IMR-90 (cell line): ENCODE results near the gene FAM162B. TPM values are rescaled to one million over a fixed set of nuclear protein-coding genes. Genes with fewer than 3 reads are reported as not detected.
"Not testable (repeated sequence)": the region's sequence is repeated elsewhere in the genome, so short reads cannot be mapped to it uniquely, and the experiment has no call there.

Source experiments
- ATAC-seq: fragments of 200-7000 bp; cut with Tn5 transposase; 2 replicates; pipeline ENCODE4 v1.9.1; 2020; ENCODE audit warnings: low read depth, mild to moderate bottlenecking, moderate library complexity
- BruUV-seq: library from RNA; stranded (reverse); fragments of 400-500 nt; replicated peaks from 2 replicates; lab custom pipeline; 2021; lab: Mats Ljungman, UMichigan
- CTCF ChIA-PET: fragments of 300-600 bp; formaldehyde crosslinking; extraction: SDS; loops from one replicate; lab custom pipeline; 2021; ENCODE audit warnings: antibody characterized with exemption; lab: Yijun Ruan, JAX
- POLR2A ChIA-PET: fragments of 300-600 bp; sonication (Branson Sonifier 250); formaldehyde crosslinking; loops from one replicate; lab custom pipeline; 2022; ENCODE audit warnings: antibody characterized with exemption; ENCODE audit not compliant: unreplicated experiment; lab: Charles Lee
- DNase-seq: peaks from one replicate; pipeline ENCODE4 v3.0.0; 2013
- H2AFZ ChIP-seq: replicated peaks from 2 replicates; pipeline ENCODE3; 2013; ENCODE audit warnings: low read length, mild to moderate bottlenecking; ENCODE audit not compliant: poor library complexity
- H2AK5ac ChIP-seq: 2 replicates; pipeline ENCODE4 v1.6.1; 2013; ENCODE audit warnings: low read depth, low read length, inconsistent platforms
- H2AK9ac ChIP-seq: replicated peaks from 2 replicates; pipeline ENCODE3; 2013; ENCODE audit warnings: mild to moderate bottlenecking, low read depth, low read length, moderate library complexity; ENCODE audit not compliant: poor library complexity
- H2BK120ac ChIP-seq: 2 replicates; pipeline ENCODE4 v1.6.1; 2013; ENCODE audit warnings: low read depth, low read length, inconsistent platforms
- H2BK15ac ChIP-seq: 3 replicates; pipeline ENCODE4 v1.6.1; 2013; ENCODE audit warnings: low read depth, low read length, inconsistent platforms
- H2BK20ac ChIP-seq: 2 replicates; pipeline ENCODE4 v1.6.1; 2013; ENCODE audit warnings: low read depth, mild to moderate bottlenecking, inconsistent platforms, low read length, moderate library complexity
- H2BK5ac ChIP-seq: 2 replicates; pipeline ENCODE4 v1.6.1; 2013; ENCODE audit warnings: mild to moderate bottlenecking, low read depth, low read length, inconsistent platforms; ENCODE audit not compliant: poor library complexity, severe bottlenecking
- H3K14ac ChIP-seq: replicated peaks from 2 replicates; pipeline ENCODE4 v1.6.1; 2013; ENCODE audit warnings: low read depth, low read length, inconsistent platforms
- H3K18ac ChIP-seq: 2 replicates; pipeline ENCODE4 v1.6.1; 2013; ENCODE audit warnings: low read depth, low read length, control low read depth
- H3K23ac ChIP-seq: 2 replicates; pipeline ENCODE4 v1.6.1; 2013; ENCODE audit warnings: low read depth, low read length, inconsistent platforms
- H3K27ac ChIP-seq: 2 replicates; pipeline ENCODE4 v1.5.1; 2013; ENCODE audit warnings: mild to moderate bottlenecking, control low read depth, low read length; ENCODE audit not compliant: insufficient read depth
- H3K27me3 ChIP-seq: 2 replicates; pipeline ENCODE4 v1.6.1; 2013; ENCODE audit warnings: low read length; ENCODE audit not compliant: control insufficient read depth, insufficient read depth
- H3K36me3 ChIP-seq: 2 replicates; pipeline ENCODE4 v1.6.1; 2013; ENCODE audit warnings: low read length, mixed read lengths; ENCODE audit not compliant: control insufficient read depth, insufficient read depth
- H3K4ac ChIP-seq: 2 replicates; pipeline ENCODE4 v1.6.1; 2013; ENCODE audit warnings: low read depth, low read length, inconsistent platforms
- H3K4me1 ChIP-seq: 2 replicates; pipeline ENCODE4 v1.6.1; 2013; ENCODE audit warnings: low read length, mixed read lengths; ENCODE audit not compliant: control insufficient read depth, insufficient read depth
- H3K4me2 ChIP-seq: 2 replicates; pipeline ENCODE4 v1.6.1; 2013; ENCODE audit warnings: low read depth, mild to moderate bottlenecking, control low read depth, low read length, moderate library complexity
- H3K4me3 ChIP-seq: 2 replicates; pipeline ENCODE4 v1.5.1; 2013; ENCODE audit warnings: low read depth, mild to moderate bottlenecking, control low read depth, low read length, moderate library complexity; ENCODE audit not compliant: insufficient read depth
- H3K56ac ChIP-seq: 2 replicates; pipeline ENCODE4 v1.6.1; 2013; ENCODE audit warnings: low read length, inconsistent platforms; ENCODE audit not compliant: insufficient read depth; ENCODE audit errors: extremely low read depth
- H3K79me1 ChIP-seq, 2 experiments: 2 replicates each; pipeline ENCODE4 v1.6.1; 2013; ENCODE audit warnings: low read length in 2 of 2, inconsistent platforms in 1 of 2, low read depth in 1 of 2
- H3K9ac ChIP-seq: 2 replicates; pipeline ENCODE4 v1.6.1; 2013; ENCODE audit warnings: low read depth, low read length, control low read depth
- H3K9me1 ChIP-seq: 2 replicates; pipeline ENCODE4 v1.6.1; 2013; ENCODE audit warnings: low read length, inconsistent platforms; ENCODE audit not compliant: insufficient read depth
- H3K9me3 ChIP-seq: 2 replicates; pipeline ENCODE4 v1.6.1; 2013; ENCODE audit warnings: low read length; ENCODE audit not compliant: control insufficient read depth, insufficient read depth
- H4K20me1 ChIP-seq: 2 replicates; pipeline ENCODE4 v1.6.1; 2013; ENCODE audit warnings: low read length, inconsistent platforms; ENCODE audit not compliant: insufficient read depth
- H4K5ac ChIP-seq: 2 replicates; pipeline ENCODE4 v1.6.1; 2013; ENCODE audit warnings: mild to moderate bottlenecking, low read depth, low read length, control low read depth
- H4K8ac ChIP-seq, 2 experiments: 2 replicates each; pipeline ENCODE4 v1.6.1; 2013; ENCODE audit warnings: low read depth in 2 of 2, low read length in 2 of 2, control low read depth in 1 of 2, inconsistent platforms in 1 of 2
- H4K91ac ChIP-seq: 2 replicates; pipeline ENCODE4 v1.6.1; 2013; ENCODE audit warnings: low read depth, low read length, inconsistent platforms; ENCODE audit not compliant: insufficient read depth
- WGBS, 2 experiments: methylation state at CpG; one replicate each; pipeline versions ENCODE4 v1.1.5 to v1.1.7; 2013; ENCODE audit warnings: missing lambda C conversion rate in 2 of 2; ENCODE audit not compliant: insufficient read length in 1 of 2; ENCODE audit errors: extremely low coverage in 2 of 2; 5-methylcytosine and 5-hydroxymethylcytosine counted together
- dilution Hi-C: fragments of 300-500 bp; cut with HindIII; formaldehyde crosslinking; loops from one replicate; pipeline ENCODE4 v1.14.3; 2018; ENCODE audit warnings: low sequenced_read_pairs; ENCODE audit not compliant: unreplicated experiment
- in situ Hi-C: fragments of 300-500 bp; cut with MboI; formaldehyde crosslinking; loops from 3 replicates; pipeline ENCODE4 v1.14.3; 2019; ENCODE audit warnings: low sequenced_read_pairs, inconsistent platforms, mixed read lengths
- intact Hi-C: fragments of 100-400 bp; cut with micrococcal nuclease; formaldehyde crosslinking; loops from 2 replicates; pipeline ENCODE4 v1.10.0; 2022
- polyA plus RNA-seq, 3 experiments: library from polyadenylated mRNA; depleted of rRNA; stranded (reverse); fragments of >200 nt; gene quantifications; 2 replicates each; pipeline ENCODE4 v1.2.3, GENCODE V29; 2012; ENCODE audit warnings: low replicate concordance in 1 of 3
- total RNA-seq: library from RNA; depleted of rRNA; stranded (reverse); fragments of >200 nt; gene quantifications from 2 replicates; pipeline ENCODE4 v1.2.3, GENCODE V29; 2012; rRNA removed

FAM162B gene
- total and polyA plus RNA-seq, 2 of the 4 experiments (the other 2 are of a cell fraction): 2.9 to 3.2 TPM

DNA sequence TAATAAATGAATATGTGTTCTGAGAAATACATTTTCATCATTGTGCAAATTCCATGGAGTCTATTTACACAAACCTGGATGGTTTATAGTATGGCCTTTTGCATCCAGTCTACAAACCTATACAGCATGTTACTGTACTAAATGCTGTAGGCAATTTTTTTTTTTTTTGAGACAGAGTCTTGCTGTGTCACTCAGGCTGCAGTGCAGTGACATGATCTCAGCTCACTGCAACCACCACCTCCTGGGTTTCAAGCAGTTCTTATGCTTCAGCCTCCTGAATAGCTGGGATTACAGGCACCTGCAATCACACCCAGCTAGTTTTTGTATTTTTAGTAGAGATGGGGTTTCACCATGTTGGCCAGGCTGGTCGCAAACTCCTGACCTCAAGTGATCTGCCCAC is 61.6 kb downstream of the FAM162B start:
- POLR2A ChIA-PET, H4K20me1 ChIP-seq, H2AFZ ChIP-seq, DNase-seq, H3K18ac ChIP-seq, H3K4me3 ChIP-seq, H3K27ac ChIP-seq, H3K9me1 ChIP-seq, CTCF ChIA-PET, H3K23ac ChIP-seq, H3K14ac ChIP-seq, H2BK20ac ChIP-seq, H2BK5ac ChIP-seq, H2AK5ac ChIP-seq, H2AK9ac ChIP-seq, H3K4me2 ChIP-seq, H3K27me3 ChIP-seq, H3K4me1 ChIP-seq, dilution Hi-C loops, BruUV-seq, in situ Hi-C loops, H3K9me3 ChIP-seq, H3K4ac ChIP-seq, H2BK120ac ChIP-seq, H4K91ac ChIP-seq, ATAC-seq, H4K5ac ChIP-seq, intact Hi-C loops, H3K79me1 ChIP-seq, H2BK15ac ChIP-seq, H3K56ac ChIP-seq, H3K9ac ChIP-seq, H4K8ac ChIP-seq: not testable (repeated sequence)
- WGBS, 2 experiments: no CpG with 5 or more reads among the region's 1 CpG
- H3K36me3 ChIP-seq: peaks cover 10% of the 10 kb centered on the region

Other genes with a start within 250 kb of the FAM162B start
- under 0.01 TPM in 1 of 2 replicates, not detected in the other for gene TRAPPC3L, start 220.0 kb downstream of the FAM162B start, total RNA-seq
- gene TRAPPC3L, start 220.0 kb downstream of the FAM162B start, polyA plus RNA-seq (2012; rRNA removed): 0.03 TPM in 1 of 2 replicates, not detected in the other
- not detected in 2 replicates for gene CALHM4, start 212.0 kb downstream of the FAM162B start, total RNA-seq
- gene CALHM4, start 212.0 kb downstream of the FAM162B start, polyA plus RNA-seq (2012; rRNA removed): 0.07 and 0.11 TPM in 2 replicates
- 35.8 and 92.8 TPM in 2 replicates for gene RWDD1, start 194.2 kb downstream of the FAM162B start, total RNA-seq
- 22.8 and 23.6 TPM in 2 replicates for gene RWDD1, start 194.2 kb downstream of the FAM162B start, polyA plus RNA-seq (2012; rRNA removed)
- under 0.01 and 0.28 TPM in 2 replicates for gene RSPH4A, start 149.2 kb downstream of the FAM162B start, total RNA-seq
- 0.10 and 0.19 TPM in 2 replicates for gene RSPH4A, start 149.2 kb downstream of the FAM162B start, polyA plus RNA-seq (2012; rRNA removed)
- gene ZUP1, start 97.0 kb downstream of the FAM162B start, total RNA-seq: 13.4 and 16.4 TPM in 2 replicates
- gene ZUP1, start 97.0 kb downstream of the FAM162B start, polyA plus RNA-seq (2012; rRNA removed): 5.5 and 7.3 TPM in 2 replicates
- gene KPNA5, start 84.5 kb downstream of the FAM162B start, total RNA-seq: 5.9 and 9.4 TPM in 2 replicates
- gene KPNA5, start 84.5 kb downstream of the FAM162B start, polyA plus RNA-seq (2012; rRNA removed): 1.8 and 2.2 TPM in 2 replicates
- gene GPRC6A, start 63.4 kb upstream of the FAM162B start, total RNA-seq: not detected in 2 replicates
- gene GPRC6A, start 63.4 kb upstream of the FAM162B start, polyA plus RNA-seq (2012; rRNA removed): not detected in 2 replicates
- not detected in 2 replicates for gene RFX6, start 111.5 kb upstream of the FAM162B start, total RNA-seq
- gene RFX6, start 111.5 kb upstream of the FAM162B start, polyA plus RNA-seq (2012; rRNA removed): not detected in 2 replicates